H9 (cell line): ENCODE data around the gene LTF. TPM values are rescaled to one million over a fixed set of nuclear protein-coding genes. Genes with fewer than 3 reads are reported as not detected.

ENCODE experiments used
- DNase-seq: peaks from one replicate; pipeline ENCODE4 v3.0.0-alpha.2; 2017
- H2AFZ ChIP-seq: one replicate; pipeline ENCODE4 v1.6.1; 2013; ENCODE audit warnings: mild to moderate bottlenecking, low read length, control low read depth, moderate library complexity
- H2AK5ac ChIP-seq: 2 replicates; pipeline ENCODE4 v1.6.1; 2013; ENCODE audit warnings: low read length, control low read depth, mixed read lengths; ENCODE audit not compliant: insufficient read length
- H2BK120ac ChIP-seq: one replicate; pipeline ENCODE4 v1.6.1; 2013; ENCODE audit warnings: low read depth, mild to moderate bottlenecking, low read length, control low read depth, inconsistent platforms; ENCODE audit not compliant: poor library complexity, severe bottlenecking
- H2BK12ac ChIP-seq: 2 replicates; pipeline ENCODE4 v1.6.1; 2013; ENCODE audit warnings: low read length, control low read depth, mixed read lengths, low read depth; ENCODE audit not compliant: insufficient read length
- H2BK15ac ChIP-seq: 2 replicates; pipeline ENCODE4 v1.6.1; 2013; ENCODE audit warnings: low read depth, low read length, control low read depth
- H2BK20ac ChIP-seq: one replicate; pipeline ENCODE4 v1.6.1; 2013; ENCODE audit warnings: low read depth, mild to moderate bottlenecking, low read length, control low read depth, inconsistent platforms; ENCODE audit not compliant: poor library complexity, severe bottlenecking
- H2BK5ac ChIP-seq: 2 replicates; pipeline ENCODE4 v1.6.1; 2013; ENCODE audit warnings: low read length, control low read depth, mixed read lengths; ENCODE audit not compliant: insufficient read length
- H3K14ac ChIP-seq: 2 replicates; pipeline ENCODE4 v1.6.1; 2013; ENCODE audit warnings: low read length, control low read depth; ENCODE audit not compliant: insufficient read depth
- H3K18ac ChIP-seq: 2 replicates; pipeline ENCODE4 v1.6.1; 2013; ENCODE audit warnings: low read depth, mild to moderate bottlenecking, mixed read lengths, low read length, control low read depth; ENCODE audit not compliant: insufficient read length
- H3K23ac ChIP-seq: 2 replicates; pipeline ENCODE4 v1.6.1; 2013; ENCODE audit warnings: low read length, control low read depth, mixed read lengths, low read depth; ENCODE audit not compliant: insufficient read length
- H3K23me2 ChIP-seq: 2 replicates; pipeline ENCODE4 v1.6.1; 2013; ENCODE audit warnings: low read depth, mild to moderate bottlenecking, mixed read lengths, low read length, control low read depth; ENCODE audit not compliant: insufficient read length, poor library complexity, severe bottlenecking
- H3K27ac ChIP-seq: 2 replicates; pipeline ENCODE4 v1.5.1; 2013; ENCODE audit warnings: low read length, control low read depth, mixed read lengths, low read depth; ENCODE audit not compliant: insufficient read length
- H3K27me3 ChIP-seq: 2 replicates; pipeline ENCODE4 v1.6.1; 2013; ENCODE audit warnings: low read length, control low read depth, inconsistent platforms; ENCODE audit not compliant: insufficient read depth
- H3K4ac ChIP-seq: 2 replicates; pipeline ENCODE4 v1.6.1; 2013; ENCODE audit warnings: low read depth, mild to moderate bottlenecking, control low read depth, inconsistent platforms, low read length, moderate library complexity
- H3K4me1 ChIP-seq: 2 replicates; pipeline ENCODE4 v1.6.1; 2013; ENCODE audit warnings: low read length, control low read depth, inconsistent platforms; ENCODE audit not compliant: insufficient read depth
- H3K4me2 ChIP-seq: 2 replicates; pipeline ENCODE4 v1.6.1; 2013; ENCODE audit warnings: low read length, control low read depth, mixed read lengths; ENCODE audit not compliant: insufficient read length, insufficient read depth
- H3K56ac ChIP-seq: 2 replicates; pipeline ENCODE4 v1.6.1; 2013; ENCODE audit warnings: low read depth, mild to moderate bottlenecking, mixed read lengths, low read length, control low read depth; ENCODE audit not compliant: insufficient read length
- H3K79me1 ChIP-seq: 2 replicates; pipeline ENCODE4 v1.6.1; 2013; ENCODE audit warnings: low read depth, mild to moderate bottlenecking, moderate library complexity, low read length, control low read depth, inconsistent platforms; ENCODE audit not compliant: insufficient read depth, poor library complexity, severe bottlenecking
- H3K79me2 ChIP-seq: 2 replicates; pipeline ENCODE4 v1.6.1; 2013; ENCODE audit warnings: low read length, control low read depth, inconsistent platforms; ENCODE audit not compliant: insufficient read depth
- H3K9ac ChIP-seq: 2 replicates; pipeline ENCODE4 v1.6.1; 2013; ENCODE audit warnings: low read length, control low read depth, mixed read lengths; ENCODE audit not compliant: insufficient read length; ENCODE audit errors: extremely low read depth
- H3K9me3 ChIP-seq: one replicate; pipeline ENCODE4 v1.6.1; 2013; ENCODE audit warnings: low read depth, low read length, inconsistent platforms; ENCODE audit not compliant: control insufficient read depth
- H3T11ph ChIP-seq: one replicate; pipeline ENCODE4 v1.6.1; 2013; ENCODE audit warnings: mild to moderate bottlenecking, low read length, control low read depth, inconsistent platforms
- H4K20me1 ChIP-seq: one replicate; pipeline ENCODE4 v1.6.1; 2013; ENCODE audit not compliant: control insufficient read depth, insufficient read length, insufficient read depth
- H4K5ac ChIP-seq: 2 replicates; pipeline ENCODE4 v1.6.1; 2013; ENCODE audit warnings: low read depth, mild to moderate bottlenecking, mixed read lengths, low read length, control low read depth; ENCODE audit not compliant: insufficient read length
- H4K8ac ChIP-seq: replicated peaks from 2 replicates; pipeline ENCODE4 v1.6.1; 2013; ENCODE audit warnings: low read length, control low read depth, mixed read lengths, low read depth; ENCODE audit not compliant: insufficient read length
- H4K91ac ChIP-seq: 2 replicates; pipeline ENCODE4 v1.6.1; 2013; ENCODE audit warnings: low read depth, mild to moderate bottlenecking, moderate library complexity, mixed read lengths, low read length, control low read depth; ENCODE audit not compliant: insufficient read length
- H3K27ac Mint-ChIP-seq, 3 experiments: 2 replicates in 2 of 3; 3 replicates in 1 of 3; pipeline ENCODE4 v1.8.0; 2020 to 2021; ENCODE audit warnings: mixed read lengths in 3 of 3, mild to moderate bottlenecking in 1 of 3, moderate library complexity in 1 of 3
- H3K27me3 Mint-ChIP-seq: 2 replicates; pipeline ENCODE4 v1.8.0; 2021; ENCODE audit warnings: low read depth, mild to moderate bottlenecking, moderate library complexity, mixed read lengths
- H3K36me3 Mint-ChIP-seq, 3 experiments: 2 replicates in 2 of 3; 3 replicates in 1 of 3; pipeline ENCODE4 v1.8.0; 2020 to 2021; ENCODE audit warnings: low read depth in 3 of 3, mixed read lengths in 3 of 3; ENCODE audit not compliant: insufficient read depth in 1 of 3
- H3K4me1 Mint-ChIP-seq, 2 experiments: 2 replicates each; pipeline ENCODE4 v1.8.0; 2020; ENCODE audit warnings: mixed read lengths in 2 of 2
- H3K4me3 Mint-ChIP-seq, 2 experiments: 2 replicates in 1 of 2; 3 replicates in 1 of 2; pipeline ENCODE4 v1.8.0; 2020 to 2021; ENCODE audit warnings: mild to moderate bottlenecking in 2 of 2, mixed read lengths in 2 of 2, moderate library complexity in 1 of 2
- H3K9me3 Mint-ChIP-seq, 2 experiments: 2 replicates in 1 of 2; 3 replicates in 1 of 2; pipeline ENCODE4 v1.8.0; 2020; ENCODE audit warnings: mild to moderate bottlenecking in 2 of 2, mixed read lengths in 2 of 2, moderate library complexity in 1 of 2
- CTCF ChIP-seq: fragments of 200-600 bp; sonication (generic); conservative IDR thresholded peaks from 3 replicates; pipeline ENCODE4 v1.8.0; 2021; ENCODE audit warnings: antibody characterized with exemption, mild to moderate bottlenecking
- WGBS: extraction: QIAGEN DNeasy Blood & Tissue Kit; methylation state at CpG from one replicate; pipeline ENCODE4 v1.1.7; 2013; ENCODE audit warnings: missing lambda C conversion rate, low lambda C conversion rate, mixed read lengths; ENCODE audit not compliant: insufficient read length; ENCODE audit errors: extremely low coverage; 5-methylcytosine and 5-hydroxymethylcytosine counted together
- total RNA-seq: library from RNA; stranded (reverse); gene quantifications from 2 replicates; pipeline ENCODE4 v1.2.1, GENCODE V29; 2021

LTF gene
- total RNA-seq, 1 experiment from 2014 or later: not detected

GRCh38 chr3:46454606-46455005, 10.1 kb downstream of the LTF start:
- H3K56ac ChIP-seq: no peak overlapping the region
- H3K18ac ChIP-seq: no peak overlapping the region
- H2AFZ ChIP-seq: no peak overlapping the region
- Mint-ChIP-seq H3K27ac (peak overlapping the region in 2 of 3 experiments; percentile 34 to 57; a peak in 1 of 7 replicates), H3K27me3 (peaks cover 5% of the 10 kb centered on the region), H3K9me3 (no peaks in the 10 kb centered on the region), H3K4me1 (no peaks in the 10 kb centered on the region), H3K4me3 (peak overlapping the region in 1 of 2 experiments; percentile 44; a peak in 1 of 5 replicates), H3K36me3 (no peaks in the 10 kb centered on the region)
- no CpG with 5 or more reads among the region's 7 CpGs for WGBS
- H3K4ac ChIP-seq: no peak overlapping the region
- no peak overlapping the region for H2BK5ac ChIP-seq
- no peak overlapping the region for H2BK15ac ChIP-seq
- H3K27me3 ChIP-seq: no peaks in the 10 kb centered on the region
- no peak overlapping the region for H3T11ph ChIP-seq
- no peaks in the 10 kb centered on the region for H4K20me1 ChIP-seq
- H3K27ac ChIP-seq: no peak overlapping the region
- H4K91ac ChIP-seq: no peak overlapping the region
- no peak overlapping the region for H2BK120ac ChIP-seq
- H3K79me2 ChIP-seq: no peaks in the 10 kb centered on the region
- no peak overlapping the region for H4K8ac ChIP-seq
- no peak overlapping the region for H3K23ac ChIP-seq
- H3K23me2 ChIP-seq: no peaks in the 10 kb centered on the region
- DNase-seq: no peak
- no peak overlapping the region for H2BK20ac ChIP-seq
- H2AK5ac ChIP-seq: no peak overlapping the region
- H4K5ac ChIP-seq: no peak overlapping the region
- H2BK12ac ChIP-seq: no peak overlapping the region
- no peaks in the 10 kb centered on the region for H3K4me1 ChIP-seq
- H3K9ac ChIP-seq: no peak overlapping the region
- H3K14ac ChIP-seq: no peak overlapping the region
- no peaks in the 10 kb centered on the region for H3K9me3 ChIP-seq
- no peak for TF ChIP-seq CTCF
- no peaks in the 10 kb centered on the region for H3K79me1 ChIP-seq
- no peak overlapping the region for H3K4me2 ChIP-seq
